Smooth muscle cell of the coronary artery (primary cell): ENCODE data around the gene CPT1C. TPM values are rescaled to one million over a fixed set of nuclear protein-coding genes. Genes with fewer than 3 reads are reported as not detected.

Experiments used
- total RNA-seq: library from RNA; depleted of rRNA; stranded (reverse); fragments of >200 nt; gene quantifications from 2 replicates; pipeline ENCODE4 v1.2.3, GENCODE V29; 2014; ENCODE audit warnings: low replicate concordance

Gene CPT1C
- total RNA-seq, result 11.7 and 21.6 TPM in 2 replicates

DNA sequence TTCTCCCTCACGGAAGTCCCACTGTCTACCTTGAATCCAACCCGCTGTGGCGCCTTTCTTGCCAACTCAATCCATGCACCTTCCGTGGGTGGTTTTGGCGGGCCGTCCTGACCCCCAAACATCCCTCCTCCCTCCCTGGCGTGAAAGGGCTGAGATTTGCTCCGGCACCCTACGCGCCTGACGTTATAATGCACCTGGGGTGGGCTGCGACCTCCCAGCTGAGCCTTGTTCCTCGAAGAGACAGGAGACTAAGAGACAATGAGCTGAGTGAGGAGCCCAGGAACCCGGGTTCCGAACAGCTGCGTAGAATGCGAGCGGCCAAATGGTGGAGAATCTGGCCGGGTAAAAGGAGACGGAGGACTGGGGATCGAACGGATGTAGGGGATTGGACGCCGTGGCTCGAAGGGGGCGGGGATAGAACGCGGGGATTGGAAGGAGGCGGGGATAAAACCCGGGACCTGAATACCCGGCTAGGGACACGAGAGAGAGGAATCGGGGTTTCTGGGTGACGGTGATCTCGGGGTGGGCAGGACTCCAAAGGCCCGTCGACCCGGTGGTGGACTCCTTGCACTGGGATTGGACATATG lies at the start of gene CPT1C:
TSS of gene CPT1C (plus strand) at position 461 of the 587 bp plus-strand sequence. CDS start 1,137 bp downstream, outside the sequence.

DNA sequence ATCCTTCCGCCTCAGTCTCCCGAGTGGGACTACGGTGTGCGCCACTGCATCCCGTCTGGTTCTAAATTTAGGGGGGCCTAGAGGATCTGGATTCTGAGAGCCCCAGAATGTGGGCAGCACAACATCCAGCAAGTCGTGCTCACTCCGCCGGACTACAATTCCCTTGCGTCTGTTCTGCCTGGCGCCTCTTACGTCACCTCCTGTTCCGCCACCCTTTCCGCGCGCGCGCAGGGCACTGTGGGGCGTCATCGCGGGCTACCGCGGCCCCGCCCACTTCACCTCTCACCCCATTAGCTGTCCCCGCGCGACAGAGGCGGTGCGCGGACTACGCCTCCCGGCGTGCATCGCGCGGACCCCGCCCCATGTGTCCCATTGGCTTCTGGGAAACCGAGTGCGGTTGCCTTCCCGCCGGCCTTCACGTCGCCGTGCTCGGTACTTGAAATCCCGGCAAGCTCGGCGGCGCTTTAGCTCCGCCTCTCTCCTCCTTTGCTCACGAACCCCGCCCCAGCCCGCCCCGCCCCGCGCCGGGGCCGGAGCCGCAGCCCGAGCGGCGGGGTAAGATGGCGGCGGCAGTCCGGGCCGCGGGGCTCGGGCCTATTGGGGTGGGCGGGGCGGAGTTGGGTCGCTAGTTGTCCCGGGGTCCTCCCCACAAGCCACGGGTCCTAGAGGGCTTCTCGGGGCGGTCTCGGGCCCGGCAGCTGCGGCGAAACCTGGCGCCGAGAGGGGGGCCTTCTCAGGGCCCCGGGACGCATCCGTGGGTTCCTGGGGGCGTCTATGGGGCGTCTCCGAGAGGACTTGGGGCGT lies 49.0 kb upstream of the CPT1C start, which contains the start of gene SCAF1:
TSS of gene SCAF1 (plus strand) at position 522 of the 804 bp plus-strand sequence. CDS start 2,818 bp downstream, outside the sequence.

DNA sequence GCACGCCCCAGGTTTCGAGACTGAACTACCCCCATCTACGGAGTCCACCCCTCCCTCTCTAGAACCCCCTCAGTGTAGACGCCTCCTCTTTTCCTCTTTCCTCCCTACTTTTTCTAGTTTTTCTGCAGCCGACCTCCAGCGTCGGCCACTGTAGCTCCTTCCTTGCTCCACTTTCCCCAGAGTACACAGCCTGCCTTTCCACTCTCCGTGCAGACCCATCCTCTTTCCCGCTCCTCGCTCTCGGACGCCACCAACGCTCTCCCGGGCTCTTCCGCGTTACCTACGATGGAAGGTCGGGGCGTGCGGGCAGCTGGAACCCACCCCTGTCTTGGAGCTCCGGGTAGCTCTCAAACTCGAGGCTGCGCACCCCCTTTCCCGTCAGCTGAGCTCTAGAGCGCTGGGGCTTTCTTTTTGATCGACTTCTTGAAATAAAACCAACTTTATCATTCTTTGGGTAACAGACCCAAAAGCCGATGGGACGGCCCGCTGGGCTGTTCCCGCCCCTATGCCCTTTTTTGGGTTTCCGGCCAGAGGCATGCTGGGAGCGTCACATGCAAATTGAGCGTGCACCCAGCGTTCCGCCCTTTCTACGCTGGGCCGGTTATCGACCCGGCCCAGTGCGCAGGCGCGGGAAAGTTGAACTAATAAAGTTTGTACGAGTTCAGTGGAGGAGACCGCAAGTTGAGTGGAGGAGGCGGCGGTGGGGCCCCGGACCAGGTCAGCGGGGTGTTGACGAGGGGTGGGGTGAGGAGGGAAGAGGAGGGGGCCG lies 25.4 kb upstream of the CPT1C start, which contains the start of the genes BCL2L12 and IRF3:
TSS of gene BCL2L12 (plus strand) at position 583 of the 769 bp plus-strand sequence. CDS start 760 bp downstream, outside the sequence.
TSS of gene IRF3 (minus strand) at position 507 of the 769 bp plus-strand sequence. CDS start 1,019 bp downstream, outside the sequence.

DNA sequence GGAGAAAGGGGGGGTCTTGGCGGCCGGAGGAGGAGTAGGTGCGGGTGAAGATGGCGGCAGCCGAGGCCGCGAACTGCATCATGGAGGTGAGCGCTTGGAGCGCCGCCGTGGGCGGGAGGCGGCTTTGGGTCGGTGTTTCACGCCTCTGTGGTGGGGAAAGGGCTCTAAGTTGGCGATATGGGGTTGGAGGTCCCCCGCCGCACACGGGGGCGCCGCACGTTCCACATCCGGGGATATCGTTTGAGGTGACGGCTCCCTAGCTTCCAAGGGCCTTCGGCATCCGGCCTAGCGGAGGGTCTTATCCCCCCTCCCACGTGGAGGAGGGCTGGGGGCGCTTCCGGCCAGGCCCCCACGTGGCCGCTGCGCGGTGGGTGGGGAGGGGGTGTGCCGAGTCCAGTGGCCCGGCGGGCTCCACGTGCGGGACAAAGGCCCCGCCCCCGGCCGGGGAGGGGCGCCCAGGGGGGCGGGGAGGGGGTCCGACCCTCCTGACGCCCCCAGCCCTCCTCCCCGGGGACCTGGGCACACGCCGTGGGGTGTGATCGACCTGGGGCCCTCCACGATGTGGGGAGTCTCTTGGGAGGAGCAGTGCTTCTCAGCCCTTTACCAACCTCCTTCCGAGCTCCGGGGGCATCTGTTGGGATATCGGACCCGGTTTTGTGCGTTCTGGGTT lies 13.6 kb upstream of the CPT1C start, which contains the start of gene PRMT1:
TSS of gene PRMT1 (plus strand) at position 41 of the 670 bp plus-strand sequence. CDS start at position 51, 10 bp downstream.

DNA sequence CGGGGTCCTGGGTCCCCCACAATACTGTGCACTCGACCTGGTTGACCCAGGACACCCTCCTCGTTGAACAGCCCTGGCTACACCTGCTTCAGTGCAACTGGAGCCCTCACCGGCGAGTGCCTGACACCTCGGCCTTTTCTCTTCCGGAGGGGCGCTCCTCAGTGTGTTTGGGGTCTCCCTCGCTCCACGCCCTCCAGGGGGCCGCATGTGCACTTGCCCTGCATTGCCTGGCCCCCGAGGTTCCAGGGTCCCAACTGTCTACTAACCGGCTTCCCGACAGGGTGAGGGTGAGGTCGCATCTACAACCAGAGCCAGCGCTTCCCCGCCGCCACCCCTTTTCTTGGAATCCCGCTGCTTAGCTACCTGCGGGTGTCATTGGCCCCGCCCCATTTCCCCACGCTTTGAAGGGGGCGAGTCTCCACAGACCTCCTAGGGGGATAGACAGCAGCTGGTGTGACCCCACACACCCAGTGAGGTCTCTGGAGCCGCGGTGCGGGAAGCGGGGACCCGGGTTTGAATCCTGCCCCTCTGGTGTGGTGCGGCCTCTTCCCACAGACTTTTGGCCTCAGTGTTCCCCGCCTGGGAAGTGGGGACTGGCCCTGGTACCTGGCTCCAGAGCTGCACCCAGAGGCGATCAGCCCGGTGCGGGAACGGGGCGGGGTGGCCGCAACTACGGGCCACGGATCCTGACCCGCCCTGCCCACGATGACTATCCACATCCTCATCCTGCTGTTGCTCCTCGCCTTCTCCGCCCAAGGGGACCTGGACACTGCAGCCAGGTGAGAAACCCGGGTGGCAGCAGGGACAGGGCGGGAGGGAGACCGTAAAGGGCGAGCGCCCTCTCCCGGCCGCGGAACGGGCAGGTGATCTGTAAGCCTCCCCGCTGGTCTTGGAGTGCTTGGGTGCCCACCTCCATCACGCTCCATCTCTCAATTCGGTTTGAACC lies 1.5 kb upstream of the CPT1C start, which contains the start of gene ADM5:
TSS of gene ADM5 (plus strand) at position 462 of the 946 bp plus-strand sequence. CDS start at position 706, 244 bp downstream.

DNA sequence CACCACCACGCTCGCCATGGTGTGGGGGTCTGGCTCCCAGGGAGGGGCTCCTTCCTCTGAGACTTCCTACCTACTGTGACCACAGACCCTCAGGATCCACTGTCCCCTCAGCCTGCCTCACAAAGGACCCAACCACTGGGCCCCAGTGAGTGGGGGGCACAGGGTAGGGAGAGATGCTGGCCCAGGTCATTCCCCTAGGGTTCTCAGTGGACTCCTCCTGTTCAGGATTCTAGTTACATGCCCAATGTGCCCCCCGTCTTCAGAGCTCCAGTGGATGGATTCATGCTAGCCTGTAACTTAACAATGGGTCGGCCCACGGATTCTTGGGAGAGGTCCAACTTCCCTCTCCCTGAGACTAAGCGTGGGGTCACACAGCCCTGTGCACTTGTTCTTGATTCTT lies 72.3 kb downstream of the CPT1C start, which contains the start of gene TSKS:
TSS of gene TSKS (minus strand) at position 77 of the 400 bp plus-strand sequence. CDS start at position 18, 59 bp downstream.

Other genes starting within 250 kb of the CPT1C start
- gene SLC17A7, start 249.6 kb upstream of the CPT1C start, total RNA-seq, result 0.08 and 0.12 TPM in 2 replicates
- 115 and 116 TPM in 2 replicates for gene PIH1D1, start 239.3 kb upstream of the CPT1C start, total RNA-seq
- gene ALDH16A1, start 237.9 kb upstream of the CPT1C start, total RNA-seq, result 19.8 and 32.2 TPM in 2 replicates
- 1.9 and 3.0 TPM in 2 replicates for gene FLT3LG, start 216.9 kb upstream of the CPT1C start, total RNA-seq
- 2,421 and 3,942 TPM in 2 replicates for gene RPL13A, start 203.5 kb upstream of the CPT1C start, total RNA-seq
- 3,953 and 4,004 TPM in 2 replicates for gene RPS11, start 194.7 kb upstream of the CPT1C start, total RNA-seq
- gene FCGRT, start 178.5 kb upstream of the CPT1C start, total RNA-seq, result 42.0 and 49.7 TPM in 2 replicates
- 288 and 330 TPM in 2 replicates for gene RCN3, start 163.1 kb upstream of the CPT1C start, total RNA-seq
- gene NOSIP, start 110.6 kb upstream of the CPT1C start, total RNA-seq, result 95.9 and 120 TPM in 2 replicates
- 0.12 and 0.83 TPM in 2 replicates for gene PRRG2, start 109.8 kb upstream of the CPT1C start, total RNA-seq
- gene PRR12, start 99.9 kb upstream of the CPT1C start, total RNA-seq, result 1.1 and 1.2 TPM in 2 replicates
- 53.2 and 59.3 TPM in 2 replicates for gene RRAS, start 51.0 kb upstream of the CPT1C start, total RNA-seq
- 5.1 and 9.2 TPM in 2 replicates for gene SCAF1, start 48.9 kb upstream of the CPT1C start, total RNA-seq
- 48.9 and 55.8 TPM in 2 replicates for gene IRF3, start 25.3 kb upstream of the CPT1C start, total RNA-seq
- gene BCL2L12, start 25.2 kb upstream of the CPT1C start, total RNA-seq, result 2.2 and 3.0 TPM in 2 replicates
- gene PRMT1, start 13.8 kb upstream of the CPT1C start, total RNA-seq, result 531 and 544 TPM in 2 replicates
- 0.15 and 0.59 TPM in 2 replicates for gene ADM5, start 1.5 kb upstream of the CPT1C start, total RNA-seq
- gene TSKS, start 72.2 kb downstream of the CPT1C start, total RNA-seq, result 0.08 and 3.3 TPM in 2 replicates
- 82.6 and 113 TPM in 2 replicates for gene AP2A1, start 75.9 kb downstream of the CPT1C start, total RNA-seq
- gene FUZ, start 122.2 kb downstream of the CPT1C start, total RNA-seq, result 19.3 and 21.6 TPM in 2 replicates
- 13.0 and 14.7 TPM in 2 replicates for gene MED25, start 127.2 kb downstream of the CPT1C start, total RNA-seq
- 64.5 and 72.9 TPM in 2 replicates for gene PTOV1, start 160.0 kb downstream of the CPT1C start, total RNA-seq
- gene PNKP, start 176.5 kb downstream of the CPT1C start, total RNA-seq, result 25.7 and 40.7 TPM in 2 replicates
- 7.1 and 9.8 TPM in 2 replicates for gene AKT1S1, start 186.2 kb downstream of the CPT1C start, total RNA-seq
- gene TBC1D17, start 186.6 kb downstream of the CPT1C start, total RNA-seq, result 5.6 and 7.0 TPM in 2 replicates
- 0.23 TPM in 1 of 2 replicates, not detected in the other for gene IL4I1, start 205.8 kb downstream of the CPT1C start, total RNA-seq
- 2.8 and 8.8 TPM in 2 replicates for gene ATF5, start 238.1 kb downstream of the CPT1C start, total RNA-seq
- 17.2 and 21.4 TPM in 2 replicates for gene NUP62, start 238.4 kb downstream of the CPT1C start, total RNA-seq